GM23338 (cell line): ENCODE data around the gene CLDN2. TPM values are rescaled to one million over a fixed set of nuclear protein-coding genes. Genes with fewer than 3 reads are reported as not detected.

ENCODE experiments used
- ATAC-seq: fragments of 200-7000 bp; cut with Tn5 transposase; 3 replicates; pipeline ENCODE4 v1.9.1; 2020
- DNase-seq: peaks from one replicate; pipeline ENCODE4 v3.0.0-alpha.2; 2015; ENCODE audit warnings: low spot score
- H2AFZ ChIP-seq: fragments of 200-600 bp; sonication (generic); 2 replicates; pipeline ENCODE4 v1.8.0; 2016; ENCODE audit warnings: antibody characterized with exemption, mild to moderate bottlenecking, moderate library complexity
- H3F3A ChIP-seq: fragments of 200-600 bp; sonication (generic); replicated peaks from 2 replicates; pipeline ENCODE4 v1.8.0; 2017; ENCODE audit warnings: antibody characterized with exemption, mixed run types, low read depth
- H3K27ac ChIP-seq: fragments of 200-600 bp; sonication (generic); 2 replicates; pipeline ENCODE4 v1.6.1; 2016; ENCODE audit warnings: low read depth
- H3K27me3 ChIP-seq: fragments of 200-600 bp; sonication (generic); 2 replicates; pipeline ENCODE4 v1.8.0; 2016; ENCODE audit warnings: mild to moderate bottlenecking, mixed run types, moderate library complexity; ENCODE audit not compliant: insufficient read depth
- H3K36me3 ChIP-seq: fragments of 200-600 bp; sonication (generic); 2 replicates; pipeline ENCODE4 v1.8.0; 2016; ENCODE audit warnings: mild to moderate bottlenecking; ENCODE audit not compliant: insufficient read depth
- H3K4me1 ChIP-seq: fragments of 200-600 bp; sonication (generic); 2 replicates; pipeline ENCODE4 v1.8.0; 2016; ENCODE audit warnings: mild to moderate bottlenecking, moderate library complexity; ENCODE audit not compliant: insufficient read depth
- H3K4me2 ChIP-seq: fragments of 200-600 bp; sonication (generic); 2 replicates; pipeline ENCODE4 v1.7.1; 2017; ENCODE audit warnings: mixed run types
- H3K4me3 ChIP-seq: fragments of 200-600 bp; sonication (generic); 2 replicates; pipeline ENCODE4 v1.6.1; 2016; ENCODE audit warnings: mixed run types
- H3K79me2 ChIP-seq: fragments of 200-600 bp; sonication (generic); replicated peaks from 2 replicates; pipeline ENCODE4 v1.8.0; 2017; ENCODE audit warnings: mild to moderate bottlenecking; ENCODE audit not compliant: insufficient read depth
- H3K9me2 ChIP-seq: fragments of 200-600 bp; sonication (generic); 2 replicates; pipeline ENCODE4 v1.8.0; 2017; ENCODE audit not compliant: insufficient read depth
- H4K20me1 ChIP-seq: fragments of 200-600 bp; sonication (generic); replicated peaks from 2 replicates; pipeline ENCODE4 v1.8.0; 2017; ENCODE audit warnings: mild to moderate bottlenecking; ENCODE audit not compliant: insufficient read depth
- H3K27ac Mint-ChIP-seq: 2 replicates; pipeline ENCODE4 v1.8.0; 2020; ENCODE audit warnings: inconsistent platforms, mild to moderate bottlenecking, moderate library complexity, mixed read lengths
- H3K27me3 Mint-ChIP-seq: 3 replicates; pipeline ENCODE4 v1.8.0; 2022; ENCODE audit warnings: low read depth, mild to moderate bottlenecking, moderate library complexity, mixed read lengths, inconsistent platforms; ENCODE audit not compliant: insufficient read depth, poor library complexity
- H3K36me3 Mint-ChIP-seq: 3 replicates; pipeline ENCODE4 v1.8.0; 2021; ENCODE audit warnings: low read depth, mild to moderate bottlenecking, inconsistent platforms, moderate library complexity, mixed read lengths
- H3K4me1 Mint-ChIP-seq: 3 replicates; pipeline ENCODE4 v1.8.0; 2020; ENCODE audit warnings: mild to moderate bottlenecking, inconsistent platforms, mixed read lengths
- H3K4me3 Mint-ChIP-seq: 3 replicates; pipeline ENCODE4 v1.8.0; 2021; ENCODE audit warnings: moderate library complexity, mild to moderate bottlenecking, inconsistent platforms, mixed read lengths
- H3K9me3 Mint-ChIP-seq: 3 replicates; pipeline ENCODE4 v1.8.0; 2020; ENCODE audit warnings: moderate library complexity, mild to moderate bottlenecking, inconsistent platforms, mixed read lengths
- EZH2 ChIP-seq: fragments of 200-600 bp; sonication (generic); IDR thresholded peaks from one replicate; pipeline ENCODE4 v1.8.0; 2017; ENCODE audit warnings: antibody characterized with exemption, mild to moderate bottlenecking, low read depth; ENCODE audit not compliant: unreplicated experiment
- EZH2phosphoT487 ChIP-seq: fragments of 200-600 bp; sonication (generic); IDR thresholded peaks from one replicate; pipeline ENCODE4 v1.8.1; 2018; ENCODE audit warnings: antibody characterized with exemption; ENCODE audit not compliant: unreplicated experiment
- NANOG ChIP-seq: IDR thresholded peaks from 2 replicates; pipeline ENCODE4 v1.6.1; 2016; ENCODE audit warnings: antibody characterized with exemption, borderline replicate concordance
- POLR2AphosphoS5 ChIP-seq: IDR thresholded peaks from 2 replicates; pipeline ENCODE4 v1.6.1; 2016; ENCODE audit warnings: antibody characterized with exemption, low read depth
- STAT1 ChIP-seq: IDR thresholded peaks from one replicate; pipeline ENCODE4 v1.6.1; 2016; ENCODE audit warnings: antibody characterized with exemption; ENCODE audit not compliant: unreplicated experiment
- ZNF114 ChIP-seq: fragments of 250-450 bp; sonication (Bioruptor Pico); IDR thresholded peaks from 2 replicates; pipeline ENCODE4 v1.5.0; 2020; ENCODE audit warnings: mild to moderate bottlenecking, moderate library complexity
- polyA plus RNA-seq: library from polyadenylated mRNA; unstranded; fragments of >200 nt; fragmentation: Nextera tagmentation; extraction: Ambion mirVana; gene quantifications from 2 replicates; pipeline ENCODE4 v1.2.1, GENCODE V29; 2016
- total RNA-seq: library from RNA; depleted of rRNA; stranded (reverse); fragments of >200 nt; shearing (Covaris generic); gene quantifications from 2 replicates; pipeline ENCODE4 v1.2.3, GENCODE V29; 2014
- TF ChIP-seq, protein P1 (sequence below): IDR thresholded peaks from 2 replicates; pipeline ENCODE4 v1.6.1; 2016; ENCODE audit warnings: antibody characterized with exemption
- TF ChIP-seq, protein P2 (sequence below): IDR thresholded peaks from one replicate; pipeline ENCODE4 v1.6.1; 2018; ENCODE audit warnings: antibody characterized with exemption; ENCODE audit not compliant: unreplicated experiment

The CLDN2 gene
- total and polyA plus RNA-seq, 2 experiments from 2014 or later, result not detected

DNA sequence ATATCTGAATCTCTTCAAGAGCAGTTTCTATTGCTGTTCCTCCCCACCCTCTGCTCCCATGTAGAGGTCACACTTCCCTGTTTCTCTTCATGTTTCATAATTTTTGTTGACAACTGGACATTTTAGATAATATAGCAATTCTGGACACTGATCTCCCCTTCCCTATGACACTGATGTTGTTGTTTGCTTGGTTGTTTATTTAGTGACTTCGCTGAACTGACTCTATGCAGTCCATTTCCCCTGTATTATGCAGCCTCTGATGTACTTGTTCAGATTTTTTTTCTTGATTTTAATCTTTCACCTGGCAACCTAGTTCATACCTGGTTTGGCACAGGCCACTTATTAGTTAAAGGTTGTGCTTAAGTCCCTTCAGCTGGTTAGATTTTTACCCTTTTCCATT lies 29.2 kb downstream of the CLDN2 start:
- Mint-ChIP-seq H3K36me3 (no peaks in the 10 kb centered on the region), H3K27ac (no peak overlapping the region), H3K9me3 (no peaks in the 10 kb centered on the region), H3K27me3 (no peaks in the 10 kb centered on the region), H3K4me1 (no peaks in the 10 kb centered on the region), H3K4me3 (no peak overlapping the region)
- Histone ChIP-seq H3K4me2 (no peak overlapping the region), H3K9me2 (no peaks in the 10 kb centered on the region), H3K36me3 (no peaks in the 10 kb centered on the region), H3K4me3 (no peak overlapping the region), H3K4me1 (no peaks in the 10 kb centered on the region), H3K27ac (no peak overlapping the region), H4K20me1 (no peaks in the 10 kb centered on the region), H3F3A (no peaks in the 10 kb centered on the region), H3K79me2 (no peaks in the 10 kb centered on the region), H3K27me3 (no peaks in the 10 kb centered on the region), H2AFZ (no peak overlapping the region)
- no peak for TF ChIP-seq ZNF114 (CRISPR knock-in tag)
- ATAC-seq, result no peak
- no peak for DNase-seq

DNA sequence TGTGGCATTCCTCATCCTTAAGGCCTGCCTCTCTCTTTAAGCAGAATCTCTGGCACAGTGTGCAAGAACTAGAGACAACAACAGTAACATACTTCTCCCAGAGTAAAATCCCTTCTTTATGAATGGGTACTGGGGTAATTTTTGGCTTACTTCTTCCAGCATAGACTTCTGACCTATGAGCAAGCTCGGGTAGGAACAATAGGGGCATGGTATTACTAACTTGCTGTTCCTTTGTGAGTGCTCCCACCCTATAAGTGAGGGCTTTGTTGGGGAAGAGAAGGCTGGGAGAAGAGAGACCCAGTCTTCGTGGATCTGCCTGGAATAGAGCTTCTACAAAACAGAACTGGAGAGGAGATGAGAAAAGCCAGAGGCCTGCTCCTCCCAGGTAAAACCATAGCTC lies 30.2 kb downstream of the CLDN2 start:
- no peak for DNase-seq
- no peak overlapping the region for H3K27ac Mint-ChIP-seq
- Histone ChIP-seq H3K9me2 (no peaks in the 10 kb centered on the region), H3K27me3 (no peaks in the 10 kb centered on the region), H2AFZ (no peak overlapping the region), H3K4me1 (no peaks in the 10 kb centered on the region), H3K79me2 (no peaks in the 10 kb centered on the region), H3K4me3 (no peak overlapping the region), H3K4me2 (no peak overlapping the region), H3K36me3 (no peaks in the 10 kb centered on the region), H3F3A (no peaks in the 10 kb centered on the region), H3K27ac (no peak overlapping the region), H4K20me1 (no peaks in the 10 kb centered on the region)
- TF ChIP-seq EZH2phosphoT487 (no peak), POLR2AphosphoS5 (no peak), NANOG (no peak), EZH2 (no peak)
- TF ChIP-seq, protein P1, sequence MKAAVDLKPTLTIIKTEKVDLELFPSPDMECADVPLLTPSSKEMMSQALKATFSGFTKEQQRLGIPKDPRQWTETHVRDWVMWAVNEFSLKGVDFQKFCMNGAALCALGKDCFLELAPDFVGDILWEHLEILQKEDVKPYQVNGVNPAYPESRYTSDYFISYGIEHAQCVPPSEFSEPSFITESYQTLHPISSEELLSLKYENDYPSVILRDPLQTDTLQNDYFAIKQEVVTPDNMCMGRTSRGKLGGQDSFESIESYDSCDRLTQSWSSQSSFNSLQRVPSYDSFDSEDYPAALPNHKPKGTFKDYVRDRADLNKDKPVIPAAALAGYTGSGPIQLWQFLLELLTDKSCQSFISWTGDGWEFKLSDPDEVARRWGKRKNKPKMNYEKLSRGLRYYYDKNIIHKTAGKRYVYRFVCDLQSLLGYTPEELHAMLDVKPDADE, result no peak
- TF ChIP-seq, protein P2, sequence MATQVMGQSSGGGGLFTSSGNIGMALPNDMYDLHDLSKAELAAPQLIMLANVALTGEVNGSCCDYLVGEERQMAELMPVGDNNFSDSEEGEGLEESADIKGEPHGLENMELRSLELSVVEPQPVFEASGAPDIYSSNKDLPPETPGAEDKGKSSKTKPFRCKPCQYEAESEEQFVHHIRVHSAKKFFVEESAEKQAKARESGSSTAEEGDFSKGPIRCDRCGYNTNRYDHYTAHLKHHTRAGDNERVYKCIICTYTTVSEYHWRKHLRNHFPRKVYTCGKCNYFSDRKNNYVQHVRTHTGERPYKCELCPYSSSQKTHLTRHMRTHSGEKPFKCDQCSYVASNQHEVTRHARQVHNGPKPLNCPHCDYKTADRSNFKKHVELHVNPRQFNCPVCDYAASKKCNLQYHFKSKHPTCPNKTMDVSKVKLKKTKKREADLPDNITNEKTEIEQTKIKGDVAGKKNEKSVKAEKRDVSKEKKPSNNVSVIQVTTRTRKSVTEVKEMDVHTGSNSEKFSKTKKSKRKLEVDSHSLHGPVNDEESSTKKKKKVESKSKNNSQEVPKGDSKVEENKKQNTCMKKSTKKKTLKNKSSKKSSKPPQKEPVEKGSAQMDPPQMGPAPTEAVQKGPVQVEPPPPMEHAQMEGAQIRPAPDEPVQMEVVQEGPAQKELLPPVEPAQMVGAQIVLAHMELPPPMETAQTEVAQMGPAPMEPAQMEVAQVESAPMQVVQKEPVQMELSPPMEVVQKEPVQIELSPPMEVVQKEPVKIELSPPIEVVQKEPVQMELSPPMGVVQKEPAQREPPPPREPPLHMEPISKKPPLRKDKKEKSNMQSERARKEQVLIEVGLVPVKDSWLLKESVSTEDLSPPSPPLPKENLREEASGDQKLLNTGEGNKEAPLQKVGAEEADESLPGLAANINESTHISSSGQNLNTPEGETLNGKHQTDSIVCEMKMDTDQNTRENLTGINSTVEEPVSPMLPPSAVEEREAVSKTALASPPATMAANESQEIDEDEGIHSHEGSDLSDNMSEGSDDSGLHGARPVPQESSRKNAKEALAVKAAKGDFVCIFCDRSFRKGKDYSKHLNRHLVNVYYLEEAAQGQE, result no peak
- H3K9me3 Mint-ChIP-seq, result no peaks in the 10 kb centered on the region
- ATAC-seq, result no peak
- no peaks in the 10 kb centered on the region for H3K36me3 Mint-ChIP-seq
- no peaks in the 10 kb centered on the region for H3K4me1 Mint-ChIP-seq
- no peaks in the 10 kb centered on the region for H3K27me3 Mint-ChIP-seq
- no peak overlapping the region for H3K4me3 Mint-ChIP-seq

DNA sequence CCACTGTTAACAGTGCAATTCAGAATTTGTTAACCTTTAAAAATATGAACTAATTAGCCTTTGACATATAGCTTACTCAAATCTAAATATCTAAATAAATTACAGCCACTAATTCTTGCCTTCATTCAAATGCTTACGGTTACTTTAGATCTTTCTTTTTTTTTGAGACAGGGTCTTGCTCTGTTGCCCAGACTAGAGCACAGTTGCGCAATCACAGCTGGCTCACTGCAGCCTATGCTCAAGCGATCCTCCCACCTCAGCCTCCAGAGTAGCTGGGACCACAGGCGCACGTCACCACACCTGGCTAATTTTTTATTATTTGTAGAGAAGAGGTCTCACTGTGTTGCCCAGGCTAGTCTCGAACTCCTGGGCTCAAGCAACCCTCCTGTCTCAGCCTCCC lies 31.0 kb downstream of the CLDN2 start:
- no peaks in the 10 kb centered on the region for H3K79me2 ChIP-seq
- no peaks in the 10 kb centered on the region for H3K9me2 ChIP-seq
- H3K27me3 ChIP-seq, result no peaks in the 10 kb centered on the region
- Mint-ChIP-seq H3K27ac (no peak overlapping the region), H3K9me3 (no peaks in the 10 kb centered on the region), H3K4me3 (no peak overlapping the region), H3K27me3 (no peaks in the 10 kb centered on the region), H3K4me1 (no peaks in the 10 kb centered on the region), H3K36me3 (no peaks in the 10 kb centered on the region)
- no peaks in the 10 kb centered on the region for H3F3A ChIP-seq
- H3K27ac ChIP-seq, result no peak overlapping the region
- no peak overlapping the region for H2AFZ ChIP-seq
- no peak for ATAC-seq
- H3K4me1 ChIP-seq, result no peaks in the 10 kb centered on the region
- no peaks in the 10 kb centered on the region for H3K36me3 ChIP-seq
- no peak for TF ChIP-seq STAT1
- DNase-seq, result no peak
- H4K20me1 ChIP-seq, result no peaks in the 10 kb centered on the region
- H3K4me3 ChIP-seq, result no peak overlapping the region
- H3K4me2 ChIP-seq, result no peak overlapping the region
